GM23338 (cell line): ENCODE results near the gene GNAO1. TPM values are rescaled to one million over a fixed set of nuclear protein-coding genes. Genes with fewer than 3 reads are reported as not detected.

Experiments
- ATAC-seq: fragments of 200-7000 bp; cut with Tn5 transposase; 3 replicates; pipeline ENCODE4 v1.9.1; 2020
- DNase-seq: peaks from one replicate; pipeline ENCODE4 v3.0.0-alpha.2; 2015; ENCODE audit warnings: low spot score
- H2AFZ ChIP-seq: fragments of 200-600 bp; sonication (generic); 2 replicates; pipeline ENCODE4 v1.8.0; 2016; ENCODE audit warnings: antibody characterized with exemption, mild to moderate bottlenecking, moderate library complexity
- H3F3A ChIP-seq: fragments of 200-600 bp; sonication (generic); replicated peaks from 2 replicates; pipeline ENCODE4 v1.8.0; 2017; ENCODE audit warnings: antibody characterized with exemption, mixed run types, low read depth
- H3K27ac ChIP-seq: fragments of 200-600 bp; sonication (generic); 2 replicates; pipeline ENCODE4 v1.6.1; 2016; ENCODE audit warnings: low read depth
- H3K27me3 ChIP-seq: fragments of 200-600 bp; sonication (generic); 2 replicates; pipeline ENCODE4 v1.8.0; 2016; ENCODE audit warnings: mild to moderate bottlenecking, mixed run types, moderate library complexity; ENCODE audit not compliant: insufficient read depth
- H3K36me3 ChIP-seq: fragments of 200-600 bp; sonication (generic); 2 replicates; pipeline ENCODE4 v1.8.0; 2016; ENCODE audit warnings: mild to moderate bottlenecking; ENCODE audit not compliant: insufficient read depth
- H3K4me1 ChIP-seq: fragments of 200-600 bp; sonication (generic); 2 replicates; pipeline ENCODE4 v1.8.0; 2016; ENCODE audit warnings: mild to moderate bottlenecking, moderate library complexity; ENCODE audit not compliant: insufficient read depth
- H3K4me2 ChIP-seq: fragments of 200-600 bp; sonication (generic); 2 replicates; pipeline ENCODE4 v1.7.1; 2017; ENCODE audit warnings: mixed run types
- H3K4me3 ChIP-seq: fragments of 200-600 bp; sonication (generic); 2 replicates; pipeline ENCODE4 v1.6.1; 2016; ENCODE audit warnings: mixed run types
- H3K79me2 ChIP-seq: fragments of 200-600 bp; sonication (generic); replicated peaks from 2 replicates; pipeline ENCODE4 v1.8.0; 2017; ENCODE audit warnings: mild to moderate bottlenecking; ENCODE audit not compliant: insufficient read depth
- H3K9me2 ChIP-seq: fragments of 200-600 bp; sonication (generic); 2 replicates; pipeline ENCODE4 v1.8.0; 2017; ENCODE audit not compliant: insufficient read depth
- H4K20me1 ChIP-seq: fragments of 200-600 bp; sonication (generic); replicated peaks from 2 replicates; pipeline ENCODE4 v1.8.0; 2017; ENCODE audit warnings: mild to moderate bottlenecking; ENCODE audit not compliant: insufficient read depth
- H3K27ac Mint-ChIP-seq: 2 replicates; pipeline ENCODE4 v1.8.0; 2020; ENCODE audit warnings: inconsistent platforms, mild to moderate bottlenecking, moderate library complexity, mixed read lengths
- H3K27me3 Mint-ChIP-seq: 3 replicates; pipeline ENCODE4 v1.8.0; 2022; ENCODE audit warnings: low read depth, mild to moderate bottlenecking, moderate library complexity, mixed read lengths, inconsistent platforms; ENCODE audit not compliant: insufficient read depth, poor library complexity
- H3K36me3 Mint-ChIP-seq: 3 replicates; pipeline ENCODE4 v1.8.0; 2021; ENCODE audit warnings: low read depth, mild to moderate bottlenecking, inconsistent platforms, moderate library complexity, mixed read lengths
- H3K4me1 Mint-ChIP-seq: 3 replicates; pipeline ENCODE4 v1.8.0; 2020; ENCODE audit warnings: mild to moderate bottlenecking, inconsistent platforms, mixed read lengths
- H3K4me3 Mint-ChIP-seq: 3 replicates; pipeline ENCODE4 v1.8.0; 2021; ENCODE audit warnings: moderate library complexity, mild to moderate bottlenecking, inconsistent platforms, mixed read lengths
- H3K9me3 Mint-ChIP-seq: 3 replicates; pipeline ENCODE4 v1.8.0; 2020; ENCODE audit warnings: moderate library complexity, mild to moderate bottlenecking, inconsistent platforms, mixed read lengths
- CREB1 ChIP-seq: fragments of 250-450 bp; sonication (Bioruptor Pico); IDR thresholded peaks from 2 replicates; pipeline ENCODE4 v1.5.0; 2020; ENCODE audit warnings: low read depth, mild to moderate bottlenecking, moderate library complexity
- EZH2 ChIP-seq: fragments of 200-600 bp; sonication (generic); IDR thresholded peaks from one replicate; pipeline ENCODE4 v1.8.0; 2017; ENCODE audit warnings: antibody characterized with exemption, mild to moderate bottlenecking, low read depth; ENCODE audit not compliant: unreplicated experiment
- JUNB ChIP-seq: IDR thresholded peaks from one replicate; pipeline ENCODE4 v1.6.1; 2016; ENCODE audit warnings: antibody characterized with exemption; ENCODE audit not compliant: unreplicated experiment
- POLR2AphosphoS5 ChIP-seq: IDR thresholded peaks from 2 replicates; pipeline ENCODE4 v1.6.1; 2016; ENCODE audit warnings: antibody characterized with exemption, low read depth
- ZNF331 ChIP-seq: fragments of 250-450 bp; sonication (Bioruptor Pico); IDR thresholded peaks from 2 replicates; pipeline ENCODE4 v1.5.0; 2020; ENCODE audit warnings: low read depth, mild to moderate bottlenecking, moderate library complexity
- polyA plus RNA-seq: library from polyadenylated mRNA; unstranded; fragments of >200 nt; fragmentation: Nextera tagmentation; extraction: Ambion mirVana; gene quantifications from 2 replicates; pipeline ENCODE4 v1.2.1, GENCODE V29; 2016
- total RNA-seq: library from RNA; depleted of rRNA; stranded (reverse); fragments of >200 nt; shearing (Covaris generic); gene quantifications from 2 replicates; pipeline ENCODE4 v1.2.3, GENCODE V29; 2014
- TF ChIP-seq, protein P1 (sequence below): fragments of 250-450 bp; sonication (Bioruptor Pico); IDR thresholded peaks from 2 replicates; pipeline ENCODE4 v1.5.0; 2020; ENCODE audit warnings: mild to moderate bottlenecking, moderate library complexity
- TF ChIP-seq, protein P2 (sequence below): IDR thresholded peaks from 2 replicates; pipeline ENCODE4 v1.6.1; 2016; ENCODE audit warnings: antibody characterized with exemption

Gene GNAO1
- total and polyA plus RNA-seq, 2 experiments from 2014 or later, result 6.5 to 24.8 TPM

DNA sequence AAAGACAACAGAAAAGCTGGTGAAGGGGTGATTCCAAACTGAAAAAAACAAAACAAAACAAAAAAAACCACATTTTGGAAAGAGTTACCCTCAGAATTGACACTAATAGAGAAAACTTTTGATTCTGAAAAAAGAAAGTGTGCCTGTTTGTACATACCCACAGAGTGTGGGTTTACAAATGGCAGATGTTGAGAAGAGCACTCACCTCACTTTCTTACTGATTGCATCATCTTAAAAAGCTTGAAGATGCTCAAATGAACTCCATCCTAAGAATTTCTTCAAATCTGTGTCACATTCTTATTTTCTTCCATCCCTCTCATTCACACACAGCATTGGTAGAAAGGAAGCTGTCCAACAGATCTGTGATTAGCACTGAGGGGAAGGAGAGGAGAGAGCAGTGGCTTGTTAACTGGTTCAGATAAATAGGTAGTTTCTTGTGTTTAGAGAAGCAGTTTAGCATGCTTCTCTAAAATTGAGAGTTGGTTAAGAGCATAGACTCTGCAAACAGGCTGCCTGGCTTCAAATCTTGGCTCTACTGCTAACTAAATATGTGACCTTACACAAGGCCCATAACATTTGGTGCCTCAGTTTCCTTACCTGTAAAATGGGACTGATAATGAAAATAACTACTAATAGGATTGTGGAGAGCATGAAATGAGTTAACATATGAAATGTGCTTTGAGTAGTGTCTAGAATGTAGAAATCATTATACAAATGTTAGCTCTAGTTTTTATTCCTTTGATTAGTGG is 6.9 kb downstream of the GNAO1 start (continued):
- TF ChIP-seq, protein P1, sequence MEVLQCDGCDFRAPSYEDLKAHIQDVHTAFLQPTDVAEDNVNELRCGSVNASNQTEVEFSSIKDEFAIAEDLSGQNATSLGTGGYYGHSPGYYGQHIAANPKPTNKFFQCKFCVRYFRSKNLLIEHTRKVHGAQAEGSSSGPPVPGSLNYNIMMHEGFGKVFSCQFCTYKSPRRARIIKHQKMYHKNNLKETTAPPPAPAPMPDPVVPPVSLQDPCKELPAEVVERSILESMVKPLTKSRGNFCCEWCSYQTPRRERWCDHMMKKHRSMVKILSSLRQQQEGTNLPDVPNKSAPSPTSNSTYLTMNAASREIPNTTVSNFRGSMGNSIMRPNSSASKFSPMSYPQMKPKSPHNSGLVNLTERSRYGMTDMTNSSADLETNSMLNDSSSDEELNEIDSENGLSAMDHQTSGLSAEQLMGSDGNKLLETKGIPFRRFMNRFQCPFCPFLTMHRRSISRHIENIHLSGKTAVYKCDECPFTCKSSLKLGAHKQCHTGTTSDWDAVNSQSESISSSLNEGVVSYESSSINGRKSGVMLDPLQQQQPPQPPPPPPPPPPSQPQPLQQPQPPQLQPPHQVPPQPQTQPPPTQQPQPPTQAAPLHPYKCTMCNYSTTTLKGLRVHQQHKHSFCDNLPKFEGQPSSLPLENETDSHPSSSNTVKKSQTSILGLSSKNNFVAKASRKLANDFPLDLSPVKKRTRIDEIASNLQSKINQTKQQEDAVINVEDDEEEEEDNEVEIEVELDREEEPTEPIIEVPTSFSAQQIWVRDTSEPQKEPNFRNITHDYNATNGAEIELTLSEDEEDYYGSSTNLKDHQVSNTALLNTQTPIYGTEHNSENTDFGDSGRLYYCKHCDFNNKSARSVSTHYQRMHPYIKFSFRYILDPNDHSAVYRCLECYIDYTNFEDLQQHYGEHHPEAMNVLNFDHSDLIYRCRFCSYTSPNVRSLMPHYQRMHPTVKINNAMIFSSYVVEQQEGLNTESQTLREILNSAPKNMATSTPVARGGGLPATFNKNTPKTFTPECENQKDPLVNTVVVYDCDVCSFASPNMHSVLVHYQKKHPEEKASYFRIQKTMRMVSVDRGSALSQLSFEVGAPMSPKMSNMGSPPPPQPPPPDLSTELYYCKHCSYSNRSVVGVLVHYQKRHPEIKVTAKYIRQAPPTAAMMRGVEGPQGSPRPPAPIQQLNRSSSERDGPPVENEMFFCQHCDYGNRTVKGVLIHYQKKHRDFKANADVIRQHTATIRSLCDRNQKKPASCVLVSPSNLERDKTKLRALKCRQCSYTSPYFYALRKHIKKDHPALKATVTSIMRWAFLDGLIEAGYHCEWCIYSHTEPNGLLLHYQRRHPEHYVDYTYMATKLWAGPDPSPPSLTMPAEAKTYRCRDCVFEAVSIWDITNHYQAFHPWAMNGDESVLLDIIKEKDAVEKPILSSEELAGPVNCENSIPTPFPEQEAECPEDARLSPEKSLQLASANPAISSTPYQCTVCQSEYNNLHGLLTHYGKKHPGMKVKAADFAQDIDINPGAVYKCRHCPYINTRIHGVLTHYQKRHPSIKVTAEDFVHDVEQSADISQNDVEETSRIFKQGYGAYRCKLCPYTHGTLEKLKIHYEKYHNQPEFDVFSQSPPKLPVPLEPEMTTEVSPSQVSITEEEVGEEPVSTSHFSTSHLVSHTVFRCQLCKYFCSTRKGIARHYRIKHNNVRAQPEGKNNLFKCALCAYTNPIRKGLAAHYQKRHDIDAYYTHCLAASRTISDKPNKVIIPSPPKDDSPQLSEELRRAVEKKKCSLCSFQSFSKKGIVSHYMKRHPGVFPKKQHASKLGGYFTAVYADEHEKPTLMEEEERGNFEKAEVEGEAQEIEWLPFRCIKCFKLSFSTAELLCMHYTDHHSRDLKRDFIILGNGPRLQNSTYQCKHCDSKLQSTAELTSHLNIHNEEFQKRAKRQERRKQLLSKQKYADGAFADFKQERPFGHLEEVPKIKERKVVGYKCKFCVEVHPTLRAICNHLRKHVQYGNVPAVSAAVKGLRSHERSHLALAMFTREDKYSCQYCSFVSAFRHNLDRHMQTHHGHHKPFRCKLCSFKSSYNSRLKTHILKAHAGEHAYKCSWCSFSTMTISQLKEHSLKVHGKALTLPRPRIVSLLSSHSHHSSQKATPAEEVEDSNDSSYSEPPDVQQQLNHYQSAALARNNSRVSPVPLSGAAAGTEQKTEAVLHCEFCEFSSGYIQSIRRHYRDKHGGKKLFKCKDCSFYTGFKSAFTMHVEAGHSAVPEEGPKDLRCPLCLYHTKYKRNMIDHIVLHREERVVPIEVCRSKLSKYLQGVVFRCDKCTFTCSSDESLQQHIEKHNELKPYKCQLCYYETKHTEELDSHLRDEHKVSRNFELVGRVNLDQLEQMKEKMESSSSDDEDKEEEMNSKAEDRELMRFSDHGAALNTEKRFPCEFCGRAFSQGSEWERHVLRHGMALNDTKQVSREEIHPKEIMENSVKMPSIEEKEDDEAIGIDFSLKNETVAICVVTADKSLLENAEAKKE (CRISPR knock-in tag), result no peak
- TF ChIP-seq ZNF331 (CRISPR knock-in tag), result no peak
- TF ChIP-seq POLR2AphosphoS5, result no peak

DNA sequence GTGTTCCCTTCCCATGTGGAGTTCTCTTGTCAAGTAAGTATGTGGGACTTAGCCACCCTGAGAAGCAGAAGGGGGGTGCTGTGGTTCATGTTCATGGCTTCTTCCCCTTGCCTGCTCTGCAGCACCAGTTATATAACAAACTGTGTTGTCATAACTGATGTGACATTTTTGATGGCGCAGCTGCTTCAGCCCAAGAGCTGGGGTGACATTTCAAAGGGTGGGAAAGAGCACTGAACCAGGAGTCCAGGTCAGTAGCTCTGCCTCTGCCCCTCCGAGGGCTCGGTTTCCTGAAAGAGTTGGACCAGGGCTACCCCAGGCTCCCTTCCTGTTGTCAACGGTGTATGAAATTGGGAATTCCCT is 7.4 kb downstream of the GNAO1 start:
- H3K36me3 ChIP-seq, result no peaks in the 10 kb centered on the region
- Mint-ChIP-seq H3K27me3 (peaks cover 5% of the 10 kb centered on the region), H3K27ac (peak overlapping the region; percentile 67; the same call in 1 of the 2 replicates), H3K9me3 (no peaks in the 10 kb centered on the region), H3K36me3 (no peaks in the 10 kb centered on the region), H3K4me1 (peaks cover 49% of the 10 kb centered on the region), H3K4me3 (no peak overlapping the region)
- ATAC-seq, result no peak
- H4K20me1 ChIP-seq, result peaks cover 6% of the 10 kb centered on the region; the same call in 1 of the 2 replicates
- peaks cover 42% of the 10 kb centered on the region for H3K79me2 ChIP-seq
- no peak overlapping the region for H3K27ac ChIP-seq
- H3K9me2 ChIP-seq, result peaks cover 11% of the 10 kb centered on the region; the same call in 1 of the 2 replicates
- no peak overlapping the region for H3K4me3 ChIP-seq
- no peak for DNase-seq
- no peak overlapping the region for H2AFZ ChIP-seq
- H3K27me3 ChIP-seq, result peaks cover under 1% of the 10 kb centered on the region
- H3K4me1 ChIP-seq, result peaks cover 59% of the 10 kb centered on the region
- no peaks in the 10 kb centered on the region for H3F3A ChIP-seq
- H3K4me2 ChIP-seq, result peak overlapping the region; percentile 73; the same call in 1 of the 2 replicates
- TF ChIP-seq POLR2AphosphoS5, result no peak
- no peak for TF ChIP-seq CREB1
- TF ChIP-seq EZH2, result no peak
- TF ChIP-seq, protein P1 (CRISPR knock-in tag), result no peak
- TF ChIP-seq, protein P2, sequence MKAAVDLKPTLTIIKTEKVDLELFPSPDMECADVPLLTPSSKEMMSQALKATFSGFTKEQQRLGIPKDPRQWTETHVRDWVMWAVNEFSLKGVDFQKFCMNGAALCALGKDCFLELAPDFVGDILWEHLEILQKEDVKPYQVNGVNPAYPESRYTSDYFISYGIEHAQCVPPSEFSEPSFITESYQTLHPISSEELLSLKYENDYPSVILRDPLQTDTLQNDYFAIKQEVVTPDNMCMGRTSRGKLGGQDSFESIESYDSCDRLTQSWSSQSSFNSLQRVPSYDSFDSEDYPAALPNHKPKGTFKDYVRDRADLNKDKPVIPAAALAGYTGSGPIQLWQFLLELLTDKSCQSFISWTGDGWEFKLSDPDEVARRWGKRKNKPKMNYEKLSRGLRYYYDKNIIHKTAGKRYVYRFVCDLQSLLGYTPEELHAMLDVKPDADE, result no peak
- TF ChIP-seq JUNB, result no peak
- no peak for TF ChIP-seq ZNF331 (CRISPR knock-in tag)
